ENCODE data around the gene ARSA.

ARSA gene

DNA sequence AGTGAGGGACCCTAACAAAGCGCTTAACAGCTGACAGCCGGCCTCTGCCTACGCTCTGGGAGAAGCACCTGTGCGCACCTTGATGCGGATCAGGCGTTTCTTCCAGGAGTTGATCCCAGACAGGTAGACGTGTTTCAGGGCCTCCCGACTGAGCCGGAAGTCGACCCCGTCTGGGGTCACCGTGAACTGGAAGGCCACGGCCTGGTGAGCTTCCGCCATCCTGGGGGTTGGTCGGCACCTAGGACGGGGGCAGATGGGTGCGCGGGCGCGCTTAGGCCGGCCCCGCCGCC is 50.3 kb downstream of the ARSA start:
- no peak for DNase-seq

DNA sequence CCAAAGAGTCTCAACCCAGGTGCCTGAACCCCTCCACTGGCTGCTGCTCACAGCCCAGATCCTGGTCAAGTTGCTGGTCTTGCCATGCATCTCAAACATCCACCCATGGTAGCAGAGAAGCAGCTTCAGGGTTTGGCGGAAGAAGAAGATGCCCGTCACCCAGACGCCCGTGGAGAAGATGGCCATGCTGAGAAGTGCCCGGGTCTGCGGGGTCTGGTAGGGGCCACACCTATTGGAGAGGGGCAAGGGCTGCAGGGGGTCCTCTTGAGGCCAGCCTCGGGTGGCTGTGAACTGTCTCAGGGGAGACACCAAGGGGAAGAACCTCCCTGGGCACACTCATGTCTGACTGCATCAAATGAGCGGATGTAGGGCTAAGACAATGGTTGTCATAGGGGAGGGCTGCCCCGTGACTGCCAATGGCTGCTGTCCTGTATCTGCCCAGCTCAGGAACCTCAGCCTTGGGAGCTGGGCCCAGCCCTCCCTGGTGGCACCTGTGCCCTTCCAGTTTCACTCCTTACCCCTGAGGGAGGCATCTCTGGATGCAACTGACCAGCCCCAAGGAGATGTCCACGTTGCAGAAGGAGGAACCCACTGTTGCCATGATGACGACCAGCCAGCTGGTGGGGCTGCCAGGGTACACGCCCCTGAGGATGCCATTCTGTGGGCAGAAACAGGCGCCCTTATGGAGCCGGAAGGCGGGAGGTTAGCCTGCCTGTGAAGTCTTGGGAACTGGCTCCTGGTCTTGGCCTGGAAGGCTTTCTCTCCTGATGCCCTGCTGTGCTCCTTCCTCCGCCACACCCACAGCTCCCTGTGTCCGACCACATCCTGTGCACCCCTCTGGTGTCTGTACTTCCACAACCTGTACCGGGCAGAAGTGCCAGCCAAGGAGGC is 50.9 kb downstream of the ARSA start:
- no peak for DNase-seq

DNA sequence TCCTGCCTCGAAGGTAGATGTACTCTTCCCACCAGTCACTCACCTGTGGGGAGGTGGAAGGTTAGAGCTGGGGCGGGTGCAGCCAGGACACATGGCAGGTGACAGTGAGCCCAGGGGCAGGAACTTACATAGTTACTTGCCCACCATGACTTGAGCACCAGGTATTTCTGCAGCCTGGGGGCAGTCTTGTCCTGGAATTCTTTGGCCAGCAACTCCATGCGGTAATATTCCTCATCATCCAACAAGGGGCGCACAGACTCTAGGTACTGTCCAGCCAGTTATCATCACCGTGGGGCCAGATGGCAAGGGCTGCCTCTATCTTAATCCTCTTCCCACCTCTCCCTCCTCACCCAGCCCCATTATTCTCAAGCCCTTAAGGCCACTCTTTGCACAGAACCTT is 51.9 kb downstream of the ARSA start:
- DNase-seq: no peak

DNA sequence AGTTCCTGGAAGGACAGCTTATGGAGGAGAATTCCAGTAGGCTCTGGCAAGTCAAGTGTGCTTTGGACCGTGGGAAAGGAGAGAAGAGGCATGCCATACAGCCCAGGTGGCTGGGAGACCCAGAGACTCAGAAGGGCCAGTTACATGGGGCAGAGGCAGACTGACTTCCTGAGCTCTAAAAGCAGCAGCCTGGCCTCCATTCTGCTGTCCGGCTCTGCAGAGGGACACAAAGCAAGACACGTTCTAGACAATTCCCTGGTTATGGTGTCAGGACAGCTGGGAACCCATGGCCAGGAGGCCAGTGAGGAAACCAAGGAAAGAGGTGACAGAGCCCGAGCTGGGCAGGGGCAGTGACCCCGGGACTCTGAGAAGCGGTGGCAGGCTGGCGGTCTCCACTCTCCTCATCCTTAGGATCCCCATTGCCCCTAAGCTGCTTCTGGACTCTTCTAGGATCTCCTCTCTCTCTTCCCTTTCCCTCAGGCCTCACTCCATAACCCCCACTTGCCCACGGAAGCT is 52.5 kb downstream of the ARSA start:
- no peak for DNase-seq
